OCI-LY3 (cell line): ENCODE data around the gene MKRN1.

ENCODE experiments used
- EZH2phosphoT487 ChIP-seq: fragments of 200-600 bp; shearing (Covaris generic); IDR thresholded peaks from 2 replicates; pipeline ENCODE4 v1.6.1; 2018; ENCODE audit warnings: antibody characterized with exemption, mixed run types, low read depth
- TF ChIP-seq, protein P1 (sequence below): fragments of 200-600, 300-600 bp; sonication (generic); IDR thresholded peaks from 2 replicates; pipeline ENCODE4 v1.5.1; 2014; ENCODE audit warnings: antibody characterized with exemption, low read length, low read depth

DNA sequence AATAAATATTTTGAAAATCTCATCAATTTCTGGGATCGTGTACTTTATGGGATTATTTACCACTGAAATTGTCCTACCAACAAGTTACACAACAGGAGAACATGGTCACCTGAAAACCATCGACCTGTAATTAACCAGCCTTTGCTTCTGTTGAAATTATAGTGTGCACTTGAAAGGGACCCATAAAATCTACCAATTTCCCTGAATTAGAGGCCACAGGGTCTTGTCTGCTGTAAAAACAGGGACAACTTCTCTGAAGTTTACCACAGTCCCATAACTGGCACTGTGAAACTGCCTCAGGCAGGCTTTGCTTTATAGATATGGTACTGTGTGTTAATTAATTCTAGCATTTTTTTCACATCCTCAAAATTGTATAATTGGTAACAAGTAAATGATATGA lies 37.8 kb downstream of the MKRN1 start:
- TF ChIP-seq, protein P1, sequence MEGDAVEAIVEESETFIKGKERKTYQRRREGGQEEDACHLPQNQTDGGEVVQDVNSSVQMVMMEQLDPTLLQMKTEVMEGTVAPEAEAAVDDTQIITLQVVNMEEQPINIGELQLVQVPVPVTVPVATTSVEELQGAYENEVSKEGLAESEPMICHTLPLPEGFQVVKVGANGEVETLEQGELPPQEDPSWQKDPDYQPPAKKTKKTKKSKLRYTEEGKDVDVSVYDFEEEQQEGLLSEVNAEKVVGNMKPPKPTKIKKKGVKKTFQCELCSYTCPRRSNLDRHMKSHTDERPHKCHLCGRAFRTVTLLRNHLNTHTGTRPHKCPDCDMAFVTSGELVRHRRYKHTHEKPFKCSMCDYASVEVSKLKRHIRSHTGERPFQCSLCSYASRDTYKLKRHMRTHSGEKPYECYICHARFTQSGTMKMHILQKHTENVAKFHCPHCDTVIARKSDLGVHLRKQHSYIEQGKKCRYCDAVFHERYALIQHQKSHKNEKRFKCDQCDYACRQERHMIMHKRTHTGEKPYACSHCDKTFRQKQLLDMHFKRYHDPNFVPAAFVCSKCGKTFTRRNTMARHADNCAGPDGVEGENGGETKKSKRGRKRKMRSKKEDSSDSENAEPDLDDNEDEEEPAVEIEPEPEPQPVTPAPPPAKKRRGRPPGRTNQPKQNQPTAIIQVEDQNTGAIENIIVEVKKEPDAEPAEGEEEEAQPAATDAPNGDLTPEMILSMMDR = no peak
- TF ChIP-seq EZH2phosphoT487 = no peak
